OCI-LY3 (cell line): ENCODE results near the gene SCARB1.

Experiments used
- EZH2phosphoT487 ChIP-seq: fragments of 200-600 bp; shearing (Covaris generic); IDR thresholded peaks from 2 replicates; pipeline ENCODE4 v1.6.1; 2018; ENCODE audit warnings: antibody characterized with exemption, mixed run types, low read depth
- TF ChIP-seq, protein P1 (sequence below): fragments of 200-600, 300-600 bp; sonication (generic); IDR thresholded peaks from 2 replicates; pipeline ENCODE4 v1.5.1; 2014; ENCODE audit warnings: antibody characterized with exemption, low read length, low read depth

GRCh38 chr12:124747426-124748161, 116.1 kb downstream of the SCARB1 start:
- TF ChIP-seq, protein P1, sequence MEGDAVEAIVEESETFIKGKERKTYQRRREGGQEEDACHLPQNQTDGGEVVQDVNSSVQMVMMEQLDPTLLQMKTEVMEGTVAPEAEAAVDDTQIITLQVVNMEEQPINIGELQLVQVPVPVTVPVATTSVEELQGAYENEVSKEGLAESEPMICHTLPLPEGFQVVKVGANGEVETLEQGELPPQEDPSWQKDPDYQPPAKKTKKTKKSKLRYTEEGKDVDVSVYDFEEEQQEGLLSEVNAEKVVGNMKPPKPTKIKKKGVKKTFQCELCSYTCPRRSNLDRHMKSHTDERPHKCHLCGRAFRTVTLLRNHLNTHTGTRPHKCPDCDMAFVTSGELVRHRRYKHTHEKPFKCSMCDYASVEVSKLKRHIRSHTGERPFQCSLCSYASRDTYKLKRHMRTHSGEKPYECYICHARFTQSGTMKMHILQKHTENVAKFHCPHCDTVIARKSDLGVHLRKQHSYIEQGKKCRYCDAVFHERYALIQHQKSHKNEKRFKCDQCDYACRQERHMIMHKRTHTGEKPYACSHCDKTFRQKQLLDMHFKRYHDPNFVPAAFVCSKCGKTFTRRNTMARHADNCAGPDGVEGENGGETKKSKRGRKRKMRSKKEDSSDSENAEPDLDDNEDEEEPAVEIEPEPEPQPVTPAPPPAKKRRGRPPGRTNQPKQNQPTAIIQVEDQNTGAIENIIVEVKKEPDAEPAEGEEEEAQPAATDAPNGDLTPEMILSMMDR = no peak
- no peak for TF ChIP-seq EZH2phosphoT487
